Measurements from ENCODE around the gene PRKAG2.

The PRKAG2 gene

GRCh38 chr7:151836191-151836926 is 40.6 kb downstream of the PRKAG2 start:
- no peak for TF ChIP-seq CTCF (IDR thresholded peaks at IDR 0.05; ENCODE audit: low read depth, low read length)
- no peak overlapping the region for H3K4me3 ChIP-seq (ENCODE audit: low read depth, low read length)

GRCh38 chr7:151835636-151836035 is 41.3 kb downstream of the PRKAG2 start:
- no peak overlapping the region for H3K4me3 ChIP-seq (ENCODE audit: low read depth, low read length)
- TF ChIP-seq CTCF (IDR thresholded peaks at IDR 0.05; ENCODE audit: low read depth, low read length), result no peak

DNA sequence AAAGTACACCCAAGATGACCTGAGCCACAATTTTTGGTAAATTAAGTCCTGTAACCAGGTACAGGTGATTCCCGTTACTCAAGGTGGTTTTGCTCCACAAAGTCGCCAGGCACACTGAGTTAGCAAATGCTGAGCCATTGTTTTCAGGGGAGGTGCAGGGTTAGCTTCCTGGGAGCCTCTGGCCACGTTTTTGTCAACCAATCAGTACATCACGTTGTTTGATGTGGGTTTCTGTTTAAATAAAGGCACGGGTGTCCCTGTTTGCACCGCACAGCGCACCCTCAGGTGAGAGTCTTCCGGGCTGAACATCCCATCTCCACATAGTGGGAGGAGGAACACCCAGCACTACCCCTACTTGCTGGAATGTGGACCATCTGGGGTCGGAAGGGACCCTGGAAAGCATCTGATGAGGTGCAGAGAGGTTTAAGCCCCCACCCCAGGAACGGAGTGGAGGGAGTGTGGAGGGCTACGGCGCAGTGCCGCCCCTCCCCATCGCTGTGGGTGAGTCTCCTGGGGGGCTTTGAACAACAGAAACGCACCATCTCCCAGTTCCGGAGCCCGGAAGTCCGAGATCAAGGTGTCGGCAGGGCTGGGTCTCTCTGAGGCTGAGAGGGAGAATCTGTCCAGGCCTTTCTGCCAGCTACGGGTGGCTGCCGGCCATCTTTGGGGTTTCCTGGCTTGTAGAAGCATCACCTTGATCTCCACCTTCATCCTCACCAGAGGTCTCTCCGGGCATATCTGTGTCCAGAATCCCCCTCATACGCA is 42.5 kb downstream of the PRKAG2 start:
- H3K4me3 ChIP-seq (ENCODE audit: low read depth, low read length), result no peak overlapping the region
- no peak for TF ChIP-seq CTCF (IDR thresholded peaks at IDR 0.05; ENCODE audit: low read depth, low read length)

GRCh38 chr7:151833691-151834090 is 43.2 kb downstream of the PRKAG2 start:
- no peak for TF ChIP-seq CTCF (IDR thresholded peaks at IDR 0.05; ENCODE audit: low read depth, low read length)
- H3K4me3 ChIP-seq (ENCODE audit: low read depth, low read length), result no peak overlapping the region

- TF ChIP-seq CTCF (IDR thresholded peaks at IDR 0.05; ENCODE audit: low read depth, low read length), result no peak
- no peak overlapping the region for H3K4me3 ChIP-seq (ENCODE audit: low read depth, low read length)
Observed at GRCh38 chr7:151833213-151833651, 43.7 kb downstream of the PRKAG2 start.

DNA sequence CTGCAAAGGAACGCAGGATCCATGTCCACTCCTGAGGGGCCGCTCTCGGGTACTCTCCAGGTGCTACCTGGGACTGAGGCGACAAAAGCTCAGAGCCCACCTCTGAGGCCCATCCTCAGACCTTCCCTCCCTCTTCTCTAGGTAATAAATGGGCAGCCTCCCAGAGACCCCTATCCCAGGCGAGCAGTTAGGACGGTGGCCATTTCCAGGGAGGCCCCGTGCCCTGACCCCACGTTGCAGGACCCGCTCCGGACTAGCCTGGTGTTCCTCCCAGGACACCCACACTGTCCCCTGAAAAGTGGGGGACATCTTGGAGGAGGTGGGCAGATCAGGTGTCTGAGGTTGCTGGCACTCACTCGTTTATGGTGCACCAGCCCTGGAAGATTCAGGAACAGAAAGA is 44.3 kb downstream of the PRKAG2 start:
- no peak overlapping the region for H3K4me3 ChIP-seq (ENCODE audit: low read depth, low read length)
- no peak for TF ChIP-seq CTCF (IDR thresholded peaks at IDR 0.05; ENCODE audit: low read depth, low read length)

- H3K4me3 ChIP-seq (ENCODE audit: low read depth, low read length), result no peak overlapping the region
- no peak for TF ChIP-seq CTCF (IDR thresholded peaks at IDR 0.05; ENCODE audit: low read depth, low read length)
Observed at GRCh38 chr7:151832138-151832537, 44.8 kb downstream of the PRKAG2 start.

All from WI38 (cell line).